HG03060 (cell line): Measurements from ENCODE around the gene GJD2.

Source experiments
- ATAC-seq: cut with Tn5 transposase; IDR thresholded peaks from one replicate; pipeline ENCODE4 v1.9.1; 2021; ENCODE audit warnings: low read depth, moderate number of reproducible peaks; ENCODE audit not compliant: unreplicated experiment

Gene GJD2

DNA sequence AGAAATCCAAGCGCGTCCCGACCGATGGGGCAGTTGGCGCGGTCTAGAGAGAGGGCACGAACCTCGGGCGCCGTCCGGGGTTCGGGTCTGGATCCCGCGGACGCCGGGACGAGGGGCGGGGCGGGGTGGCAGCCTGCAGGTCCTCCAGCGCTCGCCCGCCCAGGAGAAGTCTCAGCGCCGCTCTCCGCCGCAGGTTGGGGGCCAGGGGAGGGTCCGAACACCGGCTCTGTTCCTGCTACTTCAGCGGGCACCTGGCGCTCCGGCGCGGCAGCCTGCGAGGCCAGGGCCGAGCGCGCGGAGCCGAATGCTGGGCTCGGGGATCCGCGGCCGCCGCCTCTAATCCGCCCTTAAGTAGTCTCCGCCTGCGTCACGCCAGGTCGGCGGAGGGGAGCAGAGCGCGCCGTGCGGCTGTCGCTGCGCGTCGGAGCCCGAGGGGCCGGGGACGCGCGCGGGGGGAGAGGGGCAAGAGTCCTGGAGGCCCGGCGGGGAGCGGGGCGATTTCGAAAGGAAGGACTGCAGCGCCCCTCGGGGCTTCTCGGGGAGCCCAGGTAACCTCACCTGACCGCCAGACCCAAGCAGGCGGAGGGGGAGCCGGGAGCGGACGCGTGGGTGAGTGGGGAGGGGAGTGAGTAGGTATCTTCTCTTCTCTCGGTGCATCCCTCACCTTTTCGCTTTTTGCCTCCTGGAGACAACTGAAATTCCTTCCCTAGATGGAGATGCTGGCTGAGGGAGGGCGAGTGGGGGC lies at the start of gene GJD2:
Gene GJD2 (minus strand): TSS at position 325 of the 745 bp plus-strand sequence. CDS start 510 bp downstream, outside the sequence.
- ATAC-seq: no peak

DNA sequence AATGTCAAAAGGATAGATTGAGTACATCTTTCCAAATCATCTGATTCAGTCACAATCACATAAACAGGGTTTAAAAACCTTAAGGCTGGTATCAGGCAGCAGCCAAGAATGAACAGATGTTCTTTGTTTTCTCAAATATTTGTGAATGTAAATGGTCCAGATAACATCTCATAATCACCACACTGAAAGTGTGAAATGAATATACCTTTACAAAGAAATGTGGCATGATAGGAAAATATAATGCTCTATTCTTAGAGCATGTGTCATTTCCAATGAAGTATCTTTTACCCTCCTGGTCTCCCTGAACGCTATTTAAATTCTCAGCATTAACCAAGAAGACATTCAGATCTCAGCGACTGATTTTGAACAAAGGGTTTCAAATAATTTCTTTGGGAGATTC lies 49.3 kb upstream of the GJD2 start:
- no peak for ATAC-seq

DNA sequence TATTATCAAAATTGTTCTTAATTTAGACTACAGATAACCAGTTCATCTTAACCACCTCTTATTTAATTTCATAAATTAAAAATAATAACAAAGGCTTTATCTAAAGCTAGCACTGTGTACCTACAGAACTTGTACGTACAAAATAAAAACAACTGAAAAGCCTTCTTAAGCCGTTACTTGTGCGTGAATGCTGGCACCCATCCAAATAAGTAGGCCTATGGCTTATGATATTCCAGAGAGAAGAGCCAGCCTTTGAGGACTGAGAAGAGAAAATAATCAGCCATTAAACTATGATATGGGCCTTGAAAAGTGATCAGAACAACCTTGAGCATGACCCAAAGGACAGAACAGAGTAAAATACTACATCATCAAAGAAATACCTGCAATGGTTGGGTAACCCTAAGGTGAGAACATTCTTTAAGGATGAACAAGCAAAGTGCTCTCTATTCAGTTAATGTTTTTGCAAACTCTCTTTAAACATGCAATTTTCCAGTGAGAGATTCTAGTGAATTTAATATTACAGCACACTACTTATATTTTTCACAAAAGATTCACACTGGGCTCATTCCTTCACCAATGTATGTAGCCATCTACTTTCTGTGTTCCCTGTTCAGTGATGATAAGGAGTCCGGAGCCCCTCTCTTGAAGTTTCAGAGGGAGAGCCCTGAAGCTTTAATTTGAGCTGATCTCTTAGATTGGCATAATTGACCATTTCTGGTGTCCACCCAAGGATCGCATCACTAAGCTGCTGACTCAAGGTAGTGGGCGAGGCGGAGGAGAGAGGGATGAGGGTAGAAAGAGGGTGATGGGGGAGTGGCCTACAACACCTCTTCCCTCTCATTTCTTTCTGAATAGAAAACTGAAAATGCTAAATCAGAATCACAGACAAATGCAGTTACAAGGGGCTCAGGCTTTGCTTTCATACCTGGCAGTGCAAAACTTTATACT lies 48.3 kb upstream of the GJD2 start:
- no peak for ATAC-seq

DNA sequence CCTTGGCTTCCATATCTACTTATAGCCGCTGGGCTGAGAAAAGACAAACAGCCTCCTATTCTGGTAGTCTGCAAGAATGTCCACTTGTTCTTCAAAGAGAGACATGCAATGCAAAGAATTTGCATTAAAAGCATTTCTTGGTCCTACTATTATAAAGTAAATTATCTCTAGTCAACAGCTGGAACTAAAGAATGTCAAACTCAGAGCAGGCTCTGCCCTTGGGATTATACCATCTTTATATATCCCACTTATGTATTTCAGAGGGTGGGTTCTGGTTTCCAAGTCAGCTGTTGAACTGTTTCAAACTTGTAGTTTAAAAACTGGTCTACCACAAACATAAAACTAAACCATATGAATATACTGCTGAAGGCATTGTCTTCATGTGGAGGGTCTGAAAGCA lies 47.6 kb upstream of the GJD2 start:
- no peak for ATAC-seq

DNA sequence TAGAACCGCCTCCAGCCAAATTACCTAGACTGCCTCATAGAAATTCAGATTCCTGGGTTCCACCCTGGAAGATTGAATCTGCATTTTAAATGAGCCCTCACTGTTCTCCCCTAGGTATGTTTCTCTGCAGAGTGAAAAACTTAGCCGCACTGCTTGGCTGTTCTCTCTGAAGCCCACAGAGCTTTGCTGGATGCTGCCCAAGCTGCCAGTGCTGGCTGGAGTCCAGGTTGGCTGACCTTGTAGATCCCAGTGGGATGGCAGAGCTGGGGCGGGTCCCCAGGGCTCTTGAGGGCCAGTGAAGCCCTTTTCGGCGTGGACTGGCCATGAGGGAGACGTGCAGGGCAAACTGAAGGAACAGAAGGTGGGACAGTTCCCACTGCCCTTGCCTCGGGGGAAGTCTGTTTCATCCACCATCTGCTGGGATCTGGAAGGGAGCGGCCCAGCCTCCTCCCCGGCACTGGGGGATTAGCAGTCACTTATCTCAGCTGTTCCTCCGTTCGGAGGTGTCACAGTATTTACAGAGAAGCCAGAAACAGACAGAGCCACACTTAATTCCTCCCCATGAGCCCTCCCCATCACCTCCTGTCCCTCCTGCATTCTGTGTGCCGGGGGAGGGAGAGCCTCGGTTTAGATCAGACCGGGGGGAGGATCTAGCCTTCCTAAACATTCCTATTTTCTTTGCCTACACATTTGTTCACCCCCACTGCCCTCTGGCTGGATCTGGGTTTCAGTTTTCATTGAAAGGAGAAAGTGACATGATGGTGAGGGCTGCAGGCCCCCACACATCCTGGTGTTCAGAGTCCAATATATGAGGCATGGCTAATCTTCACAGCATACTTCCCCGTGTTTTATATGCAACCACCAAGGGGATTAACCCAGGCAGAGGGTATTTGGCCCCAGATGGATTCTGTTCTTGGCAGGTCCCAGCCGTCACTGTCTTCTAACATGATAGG lies 44.6 kb upstream of the GJD2 start:
- no peak for ATAC-seq

DNA sequence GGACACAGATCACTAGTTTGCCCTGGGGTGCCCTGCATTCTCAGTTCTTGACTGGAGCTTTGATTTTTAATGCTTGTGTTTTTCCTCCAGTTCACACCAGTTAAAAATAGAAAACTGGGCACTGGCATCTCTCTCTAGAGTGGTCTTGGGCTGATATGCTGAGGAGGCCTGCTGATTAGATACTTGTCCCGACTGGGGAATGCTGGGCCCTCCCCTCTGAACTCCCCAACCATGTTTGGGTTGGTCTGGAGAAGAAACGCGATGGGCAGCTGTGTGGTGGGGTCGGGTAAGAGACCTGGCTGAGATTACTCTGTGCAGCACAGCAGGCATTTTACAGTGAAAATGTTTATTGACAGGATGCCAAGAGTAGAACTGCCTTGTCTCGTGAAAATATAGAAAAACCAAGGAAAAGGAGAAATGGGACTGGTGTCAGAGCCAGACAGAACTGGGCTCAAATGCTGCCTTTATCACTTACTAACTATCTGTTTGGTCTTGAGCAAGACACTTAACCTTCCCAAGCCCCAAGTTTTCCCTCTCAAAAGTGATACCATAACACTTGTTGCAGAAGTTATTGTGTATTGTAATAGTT lies 42.1 kb upstream of the GJD2 start:
- no peak for ATAC-seq

DNA sequence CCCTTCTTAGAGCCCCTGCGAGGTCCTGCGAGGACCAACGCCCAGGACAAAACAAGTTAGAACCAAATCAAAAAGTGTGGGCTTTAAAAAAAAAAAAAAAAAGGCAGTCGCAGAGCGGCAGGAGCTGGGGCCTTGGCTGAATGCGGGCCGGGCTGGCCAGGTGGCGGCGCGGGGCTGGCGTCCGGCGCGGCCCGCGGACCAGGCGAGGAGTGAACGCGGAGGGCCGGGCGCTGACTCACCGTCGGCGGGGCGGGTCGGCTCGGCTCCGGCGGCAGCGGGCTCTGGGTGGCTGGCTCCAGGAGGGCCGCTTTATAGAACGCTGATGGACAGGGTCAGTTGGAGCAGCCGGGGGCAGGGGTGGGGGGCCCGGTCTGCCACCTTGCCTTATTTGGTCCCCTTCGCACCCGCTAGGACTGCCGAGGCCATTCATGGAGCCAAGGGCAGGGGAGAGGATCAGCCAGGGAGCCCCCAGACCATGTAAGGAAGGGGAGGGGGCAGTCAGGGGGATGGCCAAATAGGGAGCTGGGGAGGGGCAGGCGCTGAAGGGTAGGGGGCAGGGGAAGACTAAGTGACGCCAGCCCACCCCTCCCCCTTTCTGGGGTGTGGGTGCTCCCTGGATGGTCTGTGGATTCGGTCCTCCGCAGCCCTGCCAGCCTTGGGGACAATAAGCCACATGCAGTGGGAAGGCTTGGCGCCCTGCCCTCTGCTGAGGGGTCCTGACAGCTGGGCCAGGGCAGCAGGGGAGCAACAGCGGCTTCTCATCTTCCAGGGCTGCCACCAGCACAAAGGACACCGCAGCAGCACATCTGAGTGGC lies 40.7 kb upstream of the GJD2 start, which contains the start of gene ACTC1:
Gene ACTC1 (minus strand): TSS at position 283 of the 815 bp plus-strand sequence. CDS start 741 bp downstream, outside the sequence.
- ATAC-seq: no peak

DNA sequence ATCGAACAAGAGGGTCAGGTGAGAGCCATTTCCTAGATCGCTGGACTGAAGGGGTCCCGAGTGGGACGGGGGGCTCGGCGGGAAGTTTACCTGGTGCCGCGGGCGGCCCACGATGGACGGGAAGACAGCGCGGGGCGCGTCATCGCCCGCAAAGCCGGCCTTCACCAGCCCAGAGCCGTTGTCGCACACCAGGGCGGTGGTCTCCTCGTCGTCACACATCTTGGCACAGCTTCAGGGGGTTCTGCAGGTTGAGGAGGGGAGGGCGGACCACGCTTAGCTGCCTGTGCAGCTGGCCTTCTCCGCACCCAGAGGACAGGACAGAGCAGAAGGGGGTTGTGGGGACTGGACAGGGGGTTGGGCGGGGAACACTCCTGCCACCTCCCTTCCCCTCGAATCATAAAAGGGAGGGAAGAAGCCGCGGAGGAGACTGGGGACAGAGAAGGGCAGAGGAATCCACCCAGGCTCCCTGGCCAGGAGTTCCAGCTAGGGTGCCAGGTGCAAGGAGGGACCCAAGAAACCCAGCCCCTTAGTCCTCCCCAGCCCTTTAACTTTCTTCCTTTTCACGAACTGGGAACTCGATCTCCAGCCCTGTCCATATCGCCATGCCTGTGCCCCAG lies 39.9 kb upstream of the GJD2 start:
- no peak for ATAC-seq

DNA sequence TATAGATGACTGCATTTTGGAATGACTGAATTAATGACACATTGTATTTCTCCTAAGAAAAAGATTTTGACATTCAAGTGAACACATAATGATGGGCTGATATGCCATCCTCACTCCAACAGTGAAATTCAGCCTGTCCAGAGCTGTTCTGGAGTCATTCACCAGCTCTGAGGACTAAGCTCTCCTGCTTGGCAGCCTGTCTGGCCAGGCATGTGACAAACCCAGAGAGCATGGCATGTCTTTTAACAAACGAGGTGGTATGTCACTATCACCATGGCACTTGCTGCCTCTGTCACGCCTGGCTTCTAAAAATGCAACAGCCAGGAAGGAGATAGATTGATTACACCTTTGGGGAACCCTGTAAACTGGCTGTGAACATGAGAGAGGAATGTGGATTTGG lies 39.1 kb upstream of the GJD2 start:
- ATAC-seq: no peak

DNA sequence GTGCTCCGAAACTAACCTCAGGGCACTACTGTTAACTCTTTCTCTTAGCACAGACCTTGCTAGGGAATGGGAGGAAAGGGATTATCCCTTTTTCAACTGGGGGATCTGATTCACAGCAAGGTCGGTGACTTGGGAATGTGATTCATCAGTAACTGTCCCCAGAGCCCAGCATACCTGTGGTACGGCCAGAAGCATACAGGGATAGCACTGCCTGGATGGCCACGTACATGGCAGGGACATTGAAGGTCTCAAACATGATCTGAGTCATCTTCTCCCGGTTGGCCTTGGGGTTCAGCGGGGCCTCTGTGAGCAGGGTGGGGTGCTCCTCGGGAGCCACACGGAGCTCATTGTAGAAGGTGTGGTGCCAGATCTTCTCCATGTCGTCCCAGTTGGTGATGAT lies 38.3 kb upstream of the GJD2 start:
- no peak for ATAC-seq

DNA sequence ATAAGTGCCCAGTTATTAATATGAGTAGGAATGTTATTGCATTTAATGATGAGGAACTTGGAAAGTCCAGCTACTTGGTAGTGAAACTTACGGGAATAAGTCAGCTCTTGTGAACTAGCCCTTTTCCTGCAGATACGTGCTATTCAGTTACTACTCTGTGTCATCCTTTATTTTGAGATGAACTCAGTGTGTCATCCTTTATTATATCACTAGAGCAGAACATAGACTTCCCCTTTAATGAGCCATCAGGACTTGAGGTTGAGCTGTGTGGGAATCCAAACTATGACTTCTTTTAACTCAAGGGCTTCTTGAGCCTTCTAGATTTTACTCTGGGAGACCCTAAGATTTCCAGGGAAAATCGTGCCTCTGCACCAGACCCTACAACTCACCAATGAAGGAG lies 36.9 kb upstream of the GJD2 start:
- no peak for ATAC-seq

DNA sequence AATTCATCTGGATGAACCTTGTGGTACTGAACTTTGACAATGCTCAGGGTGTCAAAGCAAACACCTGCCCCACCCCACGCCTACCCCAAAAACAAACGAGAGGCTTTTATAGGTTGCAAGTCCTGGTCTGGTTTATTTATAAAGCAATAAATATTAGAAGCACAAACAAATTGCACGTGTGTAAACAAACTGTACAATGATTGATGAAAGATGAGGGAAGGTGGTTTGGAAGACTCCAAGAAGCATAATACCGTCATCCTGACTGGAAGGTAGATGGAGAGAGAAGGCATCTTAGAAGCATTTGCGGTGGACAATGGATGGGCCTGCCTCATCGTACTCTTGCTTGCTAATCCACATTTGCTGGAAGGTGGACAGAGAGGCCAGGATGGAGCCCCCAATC lies 35.3 kb upstream of the GJD2 start:
- no peak for ATAC-seq

DNA sequence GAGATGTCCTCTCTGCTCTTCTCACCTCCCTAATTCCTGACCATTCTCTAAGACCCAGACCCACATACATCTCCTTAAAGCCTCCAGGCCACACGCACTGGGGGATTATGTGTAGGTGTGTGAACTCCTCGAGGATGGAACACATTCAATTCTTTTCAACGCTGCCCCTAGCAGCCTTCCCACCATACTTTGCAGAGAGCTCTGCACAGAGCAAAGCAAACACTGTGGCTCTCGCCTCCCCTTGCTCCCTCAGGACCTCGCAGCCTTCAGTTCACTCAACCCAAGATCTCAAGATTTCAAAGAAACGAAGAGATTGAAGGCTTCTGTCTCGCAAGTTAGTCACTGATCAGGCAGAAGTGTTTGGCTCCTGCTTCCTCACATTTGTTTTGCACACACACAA lies 34.5 kb upstream of the GJD2 start:
- no peak for ATAC-seq

DNA sequence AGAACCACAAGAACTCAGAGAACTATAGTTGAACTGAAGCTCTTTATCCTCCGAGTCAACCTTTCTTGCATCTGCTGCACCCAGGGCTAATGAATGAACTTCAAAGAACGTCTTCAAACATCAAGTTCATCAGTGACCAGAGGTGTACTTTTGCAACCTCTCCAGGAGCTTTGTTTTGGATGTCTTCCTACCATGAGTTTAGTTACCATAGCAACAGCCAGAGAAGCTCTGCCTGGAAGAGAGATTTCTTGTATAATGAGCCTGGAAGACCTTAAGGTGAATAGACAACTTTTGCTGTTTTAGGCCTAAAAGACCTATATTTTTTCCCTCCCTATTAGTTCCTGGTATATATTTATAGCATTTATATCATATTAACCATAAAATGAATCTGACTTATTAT lies 31.4 kb upstream of the GJD2 start:
- ATAC-seq: no peak

DNA sequence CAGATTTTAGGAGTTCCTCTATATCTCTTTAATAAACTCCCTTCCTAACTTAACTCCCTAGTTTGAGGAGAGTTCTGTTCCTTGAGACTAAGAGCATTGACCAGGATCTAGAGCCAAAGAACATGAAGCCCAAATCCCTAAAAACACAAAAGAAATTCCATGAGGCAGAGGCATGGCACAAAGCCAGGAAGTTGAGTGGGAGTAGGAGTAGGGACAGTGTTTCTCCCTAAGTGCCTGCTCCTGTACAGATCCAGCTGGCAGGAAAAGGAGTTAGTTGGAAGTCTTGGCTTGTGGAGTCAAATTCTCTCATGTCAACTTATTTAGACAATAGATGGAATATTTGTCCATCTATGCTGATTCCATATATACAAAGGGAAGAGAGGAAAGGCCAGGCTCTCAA lies 29.2 kb upstream of the GJD2 start:
- ATAC-seq: no peak

DNA sequence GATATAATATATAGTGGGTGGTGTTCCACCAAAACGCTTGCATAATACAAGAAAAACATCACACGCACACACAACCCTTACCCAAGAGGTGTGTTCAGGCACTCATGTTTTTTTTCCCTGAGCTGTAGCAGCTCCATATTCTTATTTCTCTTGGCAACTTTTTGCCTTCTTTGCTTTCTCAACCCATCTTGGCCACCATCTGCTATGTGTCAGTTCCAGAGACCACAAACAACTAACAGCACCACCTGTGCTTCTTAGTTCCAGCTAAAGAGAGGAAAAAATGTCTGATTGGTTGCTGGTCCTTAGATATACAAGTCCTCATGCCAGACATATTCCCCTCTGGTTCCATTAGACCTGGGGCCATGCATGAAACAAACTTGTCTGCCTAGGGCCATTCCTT lies 28.6 kb upstream of the GJD2 start:
- ATAC-seq: no peak

DNA sequence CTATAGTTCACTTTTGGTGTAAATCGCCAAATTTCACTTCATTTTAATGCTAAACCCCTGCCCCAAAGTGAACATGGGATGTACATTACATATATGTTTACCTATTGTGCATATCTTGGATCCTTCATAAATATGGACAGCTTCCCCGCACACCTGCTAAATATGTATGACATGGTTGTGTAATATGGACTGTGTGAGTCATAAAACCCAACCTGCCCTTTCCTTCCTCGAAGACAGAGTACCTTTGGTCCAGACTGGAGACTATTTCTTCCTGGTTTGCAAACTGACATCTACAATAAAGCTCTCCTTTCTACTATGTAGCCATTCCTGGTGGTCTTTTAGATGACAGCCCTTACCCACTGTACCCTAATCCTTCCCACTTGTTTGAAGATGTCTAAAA lies 28.1 kb upstream of the GJD2 start:
- no peak for ATAC-seq

DNA sequence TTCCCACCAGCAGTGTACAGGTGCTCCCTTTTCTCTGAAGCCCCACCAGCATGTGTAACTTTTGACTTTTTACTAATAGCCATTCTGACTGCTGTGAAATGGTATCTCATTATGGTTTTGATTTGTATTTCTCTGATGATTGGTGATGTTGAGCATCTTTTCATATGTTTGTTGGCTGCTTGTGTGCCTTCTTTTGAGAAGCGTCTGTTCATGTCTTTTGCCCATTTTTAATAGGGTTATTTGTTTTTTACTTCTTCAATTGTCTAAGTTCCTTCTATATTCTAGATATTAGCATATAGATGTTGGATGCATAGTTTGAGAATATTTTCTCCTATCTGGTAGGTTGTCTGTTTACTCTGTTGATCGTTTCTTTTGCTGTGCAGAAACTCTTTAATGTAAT lies 25.9 kb upstream of the GJD2 start:
- ATAC-seq: no peak

DNA sequence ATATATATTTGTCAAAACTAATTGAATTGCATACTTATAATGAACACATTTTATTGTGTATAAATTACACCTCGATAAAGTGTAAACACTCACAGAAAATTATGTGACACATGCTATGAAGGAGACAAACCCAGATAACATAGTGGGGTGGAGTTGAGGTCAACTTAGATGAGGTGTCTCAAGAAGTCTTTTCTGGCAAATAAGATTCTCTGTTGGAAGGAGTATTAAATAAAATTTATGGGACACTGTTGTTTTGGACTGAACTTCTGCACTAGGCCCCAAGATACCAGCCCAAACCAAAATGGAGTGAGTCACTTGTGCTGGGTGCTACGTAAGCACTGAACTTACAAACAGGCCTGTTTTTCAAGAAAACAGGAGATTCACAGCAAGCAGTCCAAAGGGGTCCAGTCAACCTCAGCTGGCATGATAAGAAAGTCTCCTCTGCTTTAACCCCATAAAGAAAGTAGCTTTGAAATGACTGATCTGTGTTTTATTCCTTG lies 21.9 kb upstream of the GJD2 start:
- ATAC-seq: no peak
